ENCODE data around the gene PPP1R9B. TPM values are rescaled to one million over a fixed set of nuclear protein-coding genes. Genes with fewer than 3 reads are reported as not detected.

PPP1R9B gene
- total RNA-seq, 4 donors from 2014 or later: 28.6 to 37.2 (median 31.9) TPM

DNA sequence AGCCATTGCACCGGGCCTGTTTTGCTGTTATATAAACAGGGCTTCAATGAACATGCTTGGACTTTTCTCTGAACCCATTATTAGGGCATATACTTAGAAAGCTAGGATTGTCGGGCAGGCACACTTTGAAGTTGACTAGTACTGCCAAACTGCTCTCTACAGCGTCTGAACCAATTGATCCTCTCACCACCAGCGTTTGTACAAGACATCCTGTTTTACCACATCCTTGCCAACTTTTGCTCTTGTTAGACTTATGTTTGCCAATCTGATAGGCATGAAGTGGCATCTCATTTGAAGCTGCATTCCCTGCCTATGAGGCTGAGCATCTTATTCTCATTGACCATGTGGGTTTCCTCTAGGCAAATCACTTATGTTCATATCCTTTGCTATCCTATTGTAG is 7.4 kb upstream of the PPP1R9B start:
- H3K4me1 ChIP-seq: peaks cover 0 to 34% of the 10 kb centered on the region in 2 donors
- WGBS, 2 donors: 37 to 42% methylated on average over 4 of the region's 4 CpGs

DNA sequence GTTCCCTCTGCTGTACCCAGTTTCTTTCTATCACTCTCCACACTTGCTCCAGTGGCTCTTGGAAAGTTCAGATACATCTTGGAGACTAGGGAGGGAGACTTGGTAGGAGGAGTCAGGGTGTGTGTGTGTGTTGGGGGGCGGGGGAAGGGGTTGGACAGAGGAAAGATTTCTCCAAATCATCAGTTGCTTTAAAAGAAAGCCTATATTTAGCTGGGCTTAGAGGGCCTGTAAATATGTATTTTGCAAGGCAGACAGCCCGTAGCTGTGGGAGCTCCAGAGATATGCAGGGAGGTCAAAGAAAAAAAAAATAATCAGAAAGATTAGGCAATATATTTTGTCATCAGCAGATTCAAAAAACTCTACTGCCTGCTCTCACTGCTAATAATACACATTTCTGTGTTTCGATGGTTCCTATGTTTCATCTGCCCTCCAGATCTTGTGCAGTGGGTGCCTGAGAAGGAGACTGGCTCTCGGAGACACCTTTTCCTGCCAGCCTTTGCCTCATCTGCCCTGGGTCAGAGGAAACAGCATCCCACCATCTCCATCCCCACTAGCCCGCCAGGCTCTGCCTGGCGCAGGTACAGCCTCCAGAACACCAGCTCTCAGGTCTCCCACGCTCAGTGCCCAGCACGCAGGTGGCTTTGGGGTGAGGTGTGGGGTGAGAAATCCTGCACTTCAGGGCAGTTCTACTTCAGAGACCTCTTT is 4.8 kb upstream of the PPP1R9B start:
- intact Hi-C loops (cut with DNase I): no loop called here
- Histone ChIP-seq H3K36me3 (no peaks in the 10 kb centered on the region), H3K9me3 (no peaks in the 10 kb centered on the region), H3K27me3 (no peaks in the 10 kb centered on the region), H3K27ac (peak overlapping the region in 2 of 3 donors; percentile 37 to 60), H3K4me3 (replicated peaks in 1 of 3) (no peak overlapping the region), H3K4me1 (peaks cover 6 to 37% of the 10 kb centered on the region in 2 donors)
- no peak for DNase-seq
- no peak for TF ChIP-seq POLR2A (IDR thresholded peaks at IDR 0.05)
- TF ChIP-seq, protein P1, sequence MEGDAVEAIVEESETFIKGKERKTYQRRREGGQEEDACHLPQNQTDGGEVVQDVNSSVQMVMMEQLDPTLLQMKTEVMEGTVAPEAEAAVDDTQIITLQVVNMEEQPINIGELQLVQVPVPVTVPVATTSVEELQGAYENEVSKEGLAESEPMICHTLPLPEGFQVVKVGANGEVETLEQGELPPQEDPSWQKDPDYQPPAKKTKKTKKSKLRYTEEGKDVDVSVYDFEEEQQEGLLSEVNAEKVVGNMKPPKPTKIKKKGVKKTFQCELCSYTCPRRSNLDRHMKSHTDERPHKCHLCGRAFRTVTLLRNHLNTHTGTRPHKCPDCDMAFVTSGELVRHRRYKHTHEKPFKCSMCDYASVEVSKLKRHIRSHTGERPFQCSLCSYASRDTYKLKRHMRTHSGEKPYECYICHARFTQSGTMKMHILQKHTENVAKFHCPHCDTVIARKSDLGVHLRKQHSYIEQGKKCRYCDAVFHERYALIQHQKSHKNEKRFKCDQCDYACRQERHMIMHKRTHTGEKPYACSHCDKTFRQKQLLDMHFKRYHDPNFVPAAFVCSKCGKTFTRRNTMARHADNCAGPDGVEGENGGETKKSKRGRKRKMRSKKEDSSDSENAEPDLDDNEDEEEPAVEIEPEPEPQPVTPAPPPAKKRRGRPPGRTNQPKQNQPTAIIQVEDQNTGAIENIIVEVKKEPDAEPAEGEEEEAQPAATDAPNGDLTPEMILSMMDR (IDR thresholded peaks at IDR 0.05): no peak
- WGBS, 2 donors: 71 to 80% methylated on average over 8 of the region's 8 CpGs

More for the DNA sequence above, 7.4 kb upstream of the PPP1R9B start:
- Histone ChIP-seq H3K4me3 (replicated peaks in 1 of 3) (no peak overlapping the region), H3K36me3 (no peaks in the 10 kb centered on the region), H3K27me3 (no peaks in the 10 kb centered on the region), H3K9me3 (no peaks in the 10 kb centered on the region), H3K27ac (no peak overlapping the region)
- intact Hi-C loops (cut with DNase I): no loop called here
- DNase-seq: no peak
- no peak for TF ChIP-seq POLR2A (IDR thresholded peaks at IDR 0.05)
- TF ChIP-seq, protein P1 (IDR thresholded peaks at IDR 0.05): no peak

DNA sequence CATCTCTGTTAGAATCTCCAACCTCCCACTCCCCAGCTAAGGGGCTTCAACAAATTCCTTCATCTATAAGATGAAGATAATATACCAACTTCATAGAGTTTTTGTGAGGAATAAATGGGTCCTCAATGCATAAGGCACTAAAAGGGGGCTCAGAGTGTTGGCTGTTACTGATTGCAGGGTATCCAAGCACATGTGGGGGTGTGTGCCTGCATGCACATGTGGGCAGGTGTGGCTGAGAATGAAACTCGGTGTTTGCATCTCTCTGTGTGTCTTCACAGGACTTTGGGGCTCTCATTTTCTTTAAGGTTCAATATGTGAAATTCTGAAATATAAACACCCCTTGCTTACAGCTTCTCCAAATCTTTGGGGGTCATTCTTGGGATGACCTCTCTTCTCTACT is 4.1 kb upstream of the PPP1R9B start:
- 53 to 63% methylated on average over 1 of the region's 1 CpG for WGBS, 2 donors
- Histone ChIP-seq H3K4me1 (peaks cover 6 to 37% of the 10 kb centered on the region in 2 donors), H3K36me3 (no peaks in the 10 kb centered on the region), H3K4me3 (replicated peaks in 1 of 3) (no peak overlapping the region), H3K27ac (peak overlapping the region in 2 of 3 donors; percentile 37 to 85), H3K27me3 (no peaks in the 10 kb centered on the region), H3K9me3 (no peaks in the 10 kb centered on the region)
- DNase-seq: no peak
- intact Hi-C loops (cut with DNase I): no loop called here
- TF ChIP-seq, protein P1 (IDR thresholded peaks at IDR 0.05): no peak
- TF ChIP-seq POLR2A (IDR thresholded peaks at IDR 0.05): no peak

DNA sequence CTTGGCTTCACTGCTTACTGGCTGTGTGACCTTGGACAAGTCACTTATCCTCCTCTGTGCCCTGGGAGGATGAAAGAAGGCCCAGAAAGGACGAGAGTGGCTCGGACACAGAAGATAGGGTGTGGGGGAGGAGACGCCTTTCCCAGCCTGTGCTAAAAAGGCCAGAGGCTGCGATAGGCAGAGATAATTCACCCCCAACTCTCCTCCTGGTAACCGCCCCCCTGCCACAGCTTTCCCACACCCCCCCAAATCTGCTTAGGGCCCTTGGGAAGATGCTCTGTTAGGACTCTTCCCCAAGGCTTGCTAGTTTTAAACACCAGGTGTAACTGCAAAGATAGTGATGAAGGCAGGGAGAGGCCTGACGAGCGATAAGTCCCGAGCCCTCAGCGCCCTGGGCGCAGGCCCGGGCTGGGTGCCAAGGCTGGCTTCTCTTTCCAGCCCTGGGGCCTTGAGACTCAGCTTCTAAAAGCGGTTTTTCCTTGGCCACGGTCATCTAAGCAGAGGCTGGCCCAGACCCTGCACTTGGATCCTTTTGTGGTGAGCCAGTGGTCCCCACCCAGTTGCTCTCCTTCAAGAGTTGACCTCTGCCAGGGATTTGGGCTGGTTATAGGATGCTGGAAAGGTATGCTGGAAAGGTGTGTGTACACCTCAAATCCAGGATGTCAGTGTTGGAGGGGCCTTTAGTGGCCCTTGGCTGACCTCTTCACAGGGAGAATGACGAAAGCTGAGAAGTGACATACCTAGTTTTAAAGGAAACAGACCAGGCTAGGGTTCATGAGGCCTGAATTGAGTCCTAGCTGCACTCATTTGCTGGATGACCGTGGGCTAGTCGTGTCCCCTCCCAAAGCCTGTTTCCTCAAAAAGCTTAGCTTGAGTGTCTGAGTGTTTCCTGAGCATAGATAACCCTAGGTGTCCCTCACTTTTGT is 3.4 kb upstream of the PPP1R9B start:
- Histone ChIP-seq H3K9me3 (no peaks in the 10 kb centered on the region), H3K4me3 (replicated peaks in 1 of 3) (no peak overlapping the region), H3K27ac (peak overlapping the region in 2 of 3 donors; percentile 85 to 86), H3K4me1 (peaks cover 11 to 37% of the 10 kb centered on the region in 2 donors), H3K36me3 (no peaks in the 10 kb centered on the region), H3K27me3 (no peaks in the 10 kb centered on the region)
- TF ChIP-seq POLR2A (IDR thresholded peaks at IDR 0.05): no peak
- TF ChIP-seq, protein P1 (IDR thresholded peaks at IDR 0.05): no peak
- DNase-seq: peak; percentile 31 to 50
- intact Hi-C loops (cut with DNase I): no loop called here
- 41 to 85% methylated on average over 9 to 16 of the region's 16 CpGs for WGBS, 2 donors
